HepG2 (cell line): ENCODE measurements around the gene XPO1. TPM values are rescaled to one million over a fixed set of nuclear protein-coding genes. Genes with fewer than 3 reads are reported as not detected.

Experiments
- AGO1 ChIP-seq: fragments of 200-400 bp; formaldehyde crosslinking; IDR thresholded peaks from 2 replicates; pipeline ENCODE4 v1.6.1; 2017; ENCODE audit warnings: mild to moderate bottlenecking, low read depth, low read length, moderate library complexity; ENCODE audit not compliant: poor library complexity, severe bottlenecking
- ETS1 ChIP-seq: sonication (generic); formaldehyde crosslinking; IDR thresholded peaks from 2 replicates; pipeline ENCODE4 v1.4.0; 2020; ENCODE audit warnings: missing genetic modification reagents
- GPN1 ChIP-seq: sonication (generic); formaldehyde crosslinking; IDR thresholded peaks from 2 replicates; pipeline ENCODE4 v1.5.1; 2020; ENCODE audit warnings: missing genetic modification reagents, borderline replicate concordance
- IRF1 ChIP-seq: sonication (generic); formaldehyde crosslinking; IDR thresholded peaks from 2 replicates; pipeline ENCODE4 v1.4.0; 2020; ENCODE audit warnings: low read depth, mild to moderate bottlenecking, missing genetic modification reagents
- PPARG ChIP-seq: conservative IDR thresholded peaks from 2 replicates; pipeline ENCODE4 v1.6.1; 2016; ENCODE audit warnings: missing biosample characterization, missing genetic modification reagents
- RBM39 ChIP-seq: fragments of 200-400 bp; formaldehyde crosslinking; IDR thresholded peaks from one replicate; pipeline ENCODE4 v1.6.1; 2018; ENCODE audit warnings: antibody characterized with exemption, mild to moderate bottlenecking, low read depth, low read length; ENCODE audit not compliant: poor library complexity, severe bottlenecking
- RERE ChIP-seq: IDR thresholded peaks from 2 replicates; pipeline ENCODE4 v1.6.1; 2016; ENCODE audit warnings: low read depth, missing genetic modification reagents, missing compliant biosample characterization
- STAG1 ChIP-seq: sonication (generic); formaldehyde crosslinking; IDR thresholded peaks from 2 replicates; pipeline ENCODE4 v1.4.0; 2020; ENCODE audit warnings: missing genetic modification reagents
- TRAFD1 ChIP-seq: sonication (generic); formaldehyde crosslinking; IDR thresholded peaks from 2 replicates; pipeline ENCODE4 v1.5.1; 2020; ENCODE audit warnings: missing genetic modification reagents, mild to moderate bottlenecking, borderline replicate concordance
- TRIM22 ChIP-seq: fragments of 450-650 bp; IDR thresholded peaks from 2 replicates; pipeline ENCODE4 v1.6.1; 2017
- ZNF101 ChIP-seq: sonication (generic); formaldehyde crosslinking; IDR thresholded peaks from 2 replicates; pipeline ENCODE4 v1.4.0; 2020; ENCODE audit warnings: mild to moderate bottlenecking, low read depth, missing genetic modification reagents, borderline replicate concordance
- ZNF569 ChIP-seq: sonication (generic); formaldehyde crosslinking; IDR thresholded peaks from 2 replicates; pipeline ENCODE4 v1.5.0; 2020; ENCODE audit warnings: mild to moderate bottlenecking, missing genetic modification reagents, moderate library complexity, borderline replicate concordance
- ZNF788 ChIP-seq: sonication (generic); formaldehyde crosslinking; IDR thresholded peaks from 2 replicates; pipeline ENCODE4 v1.5.0; 2020; ENCODE audit warnings: mild to moderate bottlenecking, missing genetic modification reagents, borderline replicate concordance
- polyA plus RNA-seq, 8 experiments: library from polyadenylated mRNA; depleted of rRNA in 3 of 8; stranded (reverse) in 7 of 8; unstranded in 1 of 8; fragments of >200 nt; fragmentation: Illumina TruSeq in 4 of 8; extraction: Trizol in 4 of 8; gene quantifications; 2 replicates each; pipeline versions ENCODE4 v1.2.1 to v1.2.3, GENCODE V29; 2011 to 2016; ENCODE audit warnings: low read depth in 4 of 8, missing spikeins in 1 of 8, mixed read lengths in 1 of 8; ENCODE audit not compliant: insufficient read depth in 1 of 8
- total RNA-seq, 5 experiments: library from RNA; depleted of rRNA; stranded (reverse); fragments of >200 nt; fragmentation: Illumina TruSeq; extraction: Trizol; gene quantifications; 2 replicates each; pipeline ENCODE4 v1.2.3, GENCODE V29; 2016; ENCODE audit warnings: low read depth in 1 of 5

XPO1 gene
- total and polyA plus RNA-seq, 2 of the 13 experiments (the other 11 are each of a cell fraction or from before 2014, with no cell fraction given) = 67.4 to 212 TPM

GRCh38 chr2:61456070-61456745, 81.9 kb downstream of the XPO1 start (continued):
- TF ChIP-seq RBM39 = no peak
- no peak for TF ChIP-seq STAG1
- no peak for TF ChIP-seq PPARG (CRISPR knock-in tag)
- no peak for TF ChIP-seq GPN1 (CRISPR knock-in tag)
- TF ChIP-seq ZNF569 = no peak
- no peak for TF ChIP-seq RERE (CRISPR knock-in tag)
- TF ChIP-seq TRIM22 = no peak
- no peak for TF ChIP-seq ETS1 (CRISPR knock-in tag)
- no peak for TF ChIP-seq AGO1
- no peak for TF ChIP-seq IRF1
- TF ChIP-seq ZNF788 (CRISPR knock-in tag) = no peak
- TF ChIP-seq TRAFD1 (CRISPR knock-in tag) = no peak
- TF ChIP-seq ZNF101 (CRISPR knock-in tag) = no peak
